ENCODE results near the gene DKC1.
A peak's percentile ranks its signal among the peaks of the same experiment; 100 is the strongest.

DKC1 gene

DNA sequence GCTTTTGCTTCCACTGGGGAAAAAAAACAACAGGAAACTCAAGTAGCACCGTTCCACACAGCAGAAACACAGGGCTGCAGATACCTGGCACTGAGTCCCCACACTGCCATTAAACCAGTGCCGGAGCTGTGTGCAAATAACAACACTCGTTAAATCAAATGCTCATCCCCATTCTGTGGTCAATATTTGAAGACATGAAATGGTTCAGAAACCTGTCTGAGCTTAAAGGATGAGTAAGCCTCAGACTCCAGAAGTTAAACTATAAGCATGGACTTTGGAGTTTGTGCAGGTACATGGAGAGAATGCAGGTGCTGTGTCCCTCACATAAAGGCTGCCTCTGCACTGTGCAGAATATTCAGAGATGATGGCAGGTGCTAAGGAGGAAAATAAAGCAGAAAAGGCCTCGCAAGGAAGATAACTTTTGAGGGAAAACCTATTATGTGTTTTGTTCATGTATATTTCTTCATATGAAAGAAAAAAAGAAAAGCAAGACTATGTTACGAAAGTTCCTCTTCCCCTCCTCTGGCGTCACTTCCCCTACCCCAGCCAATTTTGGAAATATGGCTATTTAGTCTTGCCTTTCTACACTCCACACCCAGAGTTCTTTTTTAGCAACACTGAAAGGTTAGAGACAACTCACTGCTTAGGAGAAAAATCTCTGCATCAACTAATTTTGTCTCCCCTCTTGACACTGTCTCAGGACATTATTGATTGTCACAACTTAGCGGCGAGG lies 38.0 kb downstream of the DKC1 start:
- Histone ChIP-seq H3K9ac (ENCODE audit: low read length) (no peak overlapping the region), H3K27me3 (ENCODE audit: control insufficient read depth, insufficient read depth, low read length) (peaks cover 9% of the 10 kb centered on the region), H3K4me1 (ENCODE audit: control insufficient read depth, insufficient read depth, low read length) (peaks cover 18% of the 10 kb centered on the region), H3K36me3 (ENCODE audit: control insufficient read depth, insufficient read depth, low read length) (no peaks in the 10 kb centered on the region), H3K4me3 (ENCODE audit: low read length) (no peak overlapping the region), H3K9me3 (ENCODE audit: control insufficient read depth, low read length) (no peaks in the 10 kb centered on the region)

DNA sequence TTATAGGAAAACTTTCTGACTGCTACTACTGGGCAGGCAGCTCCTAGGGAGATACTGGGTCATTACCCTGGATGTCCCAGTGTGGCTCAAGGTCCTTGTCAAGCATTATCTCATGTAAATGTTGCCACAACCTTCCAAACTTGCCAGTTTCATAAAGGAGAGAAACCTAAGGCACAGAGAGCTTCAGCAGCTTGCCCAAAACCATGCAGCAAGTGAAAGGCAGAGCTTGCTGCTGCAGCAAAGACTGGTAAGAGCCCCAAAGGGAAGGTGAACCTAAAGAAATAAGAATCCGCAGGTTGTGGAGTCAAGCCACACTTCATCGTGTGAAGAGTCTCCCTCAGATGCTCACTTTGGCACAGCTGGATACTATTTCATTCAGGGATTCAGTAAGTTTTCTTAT lies 40.3 kb downstream of the DKC1 start:
- H3K4me3 ChIP-seq (ENCODE audit: low read length): no peak overlapping the region
- no peak overlapping the region for H3K9ac ChIP-seq (ENCODE audit: low read length)
- H3K4me1 ChIP-seq (ENCODE audit: control insufficient read depth, insufficient read depth, low read length): peaks cover 18% of the 10 kb centered on the region

DNA sequence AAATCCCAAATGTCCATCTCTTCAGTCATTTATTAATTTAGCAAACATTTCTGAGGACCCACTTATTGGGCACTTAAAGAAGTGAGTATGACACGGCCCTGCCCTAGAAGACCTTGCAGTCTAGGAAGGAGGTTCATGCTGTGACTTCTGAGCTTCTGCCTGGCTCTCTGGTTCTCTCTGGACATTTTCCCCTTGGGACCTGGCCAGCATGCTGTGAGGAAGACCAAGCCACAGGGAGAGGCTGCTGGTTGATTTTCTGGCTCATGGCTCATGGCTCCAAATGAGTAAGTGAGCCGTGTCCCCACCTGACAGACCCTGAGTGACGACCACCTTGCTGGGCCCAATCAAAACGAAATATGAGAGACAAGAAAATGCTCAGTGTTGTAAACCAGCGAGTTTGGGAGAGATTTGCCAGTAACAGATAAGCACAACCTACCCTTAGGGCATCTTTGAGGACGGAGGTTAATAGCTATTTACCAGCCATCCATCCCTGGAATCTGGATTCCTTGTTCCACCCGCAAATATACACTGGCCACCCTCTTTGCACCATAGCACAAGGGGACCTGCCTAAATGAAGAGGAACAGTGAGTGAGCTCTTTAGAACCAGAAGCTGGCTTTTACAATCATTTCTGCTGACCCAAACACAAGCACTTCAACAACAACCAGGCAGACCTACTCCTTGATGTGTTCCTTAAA lies 41.7 kb downstream of the DKC1 start:
- H3K9ac ChIP-seq (ENCODE audit: low read length): peak overlapping the region; percentile 25
- peaks cover 9% of the 10 kb centered on the region for H3K27me3 ChIP-seq (ENCODE audit: control insufficient read depth, insufficient read depth, low read length)

More for the DNA sequence above, 40.3 kb downstream of the DKC1 start:
- Histone ChIP-seq H3K27me3 (ENCODE audit: control insufficient read depth, insufficient read depth, low read length) (peaks cover 9% of the 10 kb centered on the region), H3K9me3 (ENCODE audit: control insufficient read depth, low read length) (no peaks in the 10 kb centered on the region), H3K36me3 (ENCODE audit: control insufficient read depth, insufficient read depth, low read length) (no peaks in the 10 kb centered on the region)

DNA sequence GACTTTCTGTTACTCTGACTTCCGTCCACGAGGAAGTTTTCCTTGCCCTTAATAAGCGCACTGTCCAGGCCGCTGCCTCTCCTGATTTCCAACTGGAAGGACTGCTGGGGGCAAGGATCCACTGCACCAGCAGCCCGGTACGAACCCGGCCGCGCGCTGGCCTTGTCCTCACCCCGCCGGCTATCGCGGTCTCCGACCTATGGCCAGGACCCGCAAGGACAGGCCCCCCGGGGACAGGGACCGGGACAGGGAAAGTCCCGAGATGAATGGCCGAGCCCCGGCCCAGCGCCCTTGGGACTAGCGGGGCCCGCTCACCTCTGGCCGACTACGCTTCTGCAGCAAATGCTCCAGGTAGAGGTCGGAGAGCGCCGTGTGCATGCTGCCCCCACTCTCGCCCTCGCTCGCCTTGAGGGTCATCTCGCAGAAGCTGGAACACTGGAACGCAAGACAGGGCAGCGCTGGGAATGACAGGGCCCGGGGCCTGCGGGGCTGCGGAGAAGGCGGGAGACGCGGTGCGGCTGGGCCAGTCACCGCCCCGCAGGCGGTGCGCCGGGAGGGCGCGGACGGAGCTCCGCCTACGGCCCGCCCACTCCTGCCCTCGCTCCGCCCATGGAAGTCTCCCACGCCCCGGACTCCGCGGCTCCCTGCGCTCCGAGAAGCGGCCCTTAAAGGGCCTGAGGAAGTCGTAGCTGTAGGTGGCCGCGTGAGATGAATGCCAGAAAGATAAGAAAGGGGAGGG lies 42.5 kb downstream of the DKC1 start, which contains the start of gene MPP1:
TSS of gene MPP1 (minus strand) at position 529 of the 739 bp plus-strand sequence. CDS start at position 417, 112 bp downstream.
- Histone ChIP-seq H3K4me3 (ENCODE audit: low read length) (peak within 1 kb of the TSS; percentile 19), H3K9ac (ENCODE audit: low read length) (peak within 1 kb of the TSS; percentile 25), H3K4me1 (ENCODE audit: control insufficient read depth, insufficient read depth, low read length) (peaks cover 5% of the 10 kb centered on the region), H3K9me3 (ENCODE audit: control insufficient read depth, low read length) (no peaks in the 10 kb centered on the region), H3K36me3 (ENCODE audit: control insufficient read depth, insufficient read depth, low read length) (no peaks in the 10 kb centered on the region), H3K27me3 (ENCODE audit: control insufficient read depth, insufficient read depth, low read length) (peaks cover 9% of the 10 kb centered on the region)

More for the DNA sequence above, 41.7 kb downstream of the DKC1 start:
- peak overlapping the region; percentile 19 for H3K4me3 ChIP-seq (ENCODE audit: low read length)
- H3K4me1 ChIP-seq (ENCODE audit: control insufficient read depth, insufficient read depth, low read length): peaks cover 12% of the 10 kb centered on the region
- H3K9me3 ChIP-seq (ENCODE audit: control insufficient read depth, low read length): no peaks in the 10 kb centered on the region
- H3K36me3 ChIP-seq (ENCODE audit: control insufficient read depth, insufficient read depth, low read length): no peaks in the 10 kb centered on the region

DNA sequence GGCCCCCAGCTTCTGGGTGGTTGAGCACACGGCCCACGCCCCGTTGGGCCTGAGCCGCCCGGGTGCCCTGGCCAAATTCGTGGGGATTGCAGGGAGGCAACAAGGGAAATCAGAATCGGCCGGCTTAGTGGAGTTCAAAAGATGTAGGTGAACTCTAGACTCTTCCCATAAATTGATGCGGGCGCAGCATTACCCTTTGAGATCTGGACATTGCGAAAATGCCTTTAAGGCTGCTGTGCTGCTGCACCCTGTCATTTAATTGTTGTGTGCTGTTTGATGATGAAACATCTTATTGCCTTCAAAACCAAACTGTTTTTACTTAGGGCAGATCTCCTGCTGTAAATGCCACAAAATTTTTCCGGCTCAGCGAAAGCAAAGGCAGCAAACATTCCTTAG lies 43.0 kb downstream of the DKC1 start:
- Histone ChIP-seq H3K9ac (ENCODE audit: low read length) (peak overlapping the region; percentile 22), H3K36me3 (ENCODE audit: control insufficient read depth, insufficient read depth, low read length) (no peaks in the 10 kb centered on the region), H3K4me1 (ENCODE audit: control insufficient read depth, insufficient read depth, low read length) (no peaks in the 10 kb centered on the region), H3K27me3 (ENCODE audit: control insufficient read depth, insufficient read depth, low read length) (peaks cover 9% of the 10 kb centered on the region), H3K4me3 (ENCODE audit: low read length) (no peak overlapping the region), H3K9me3 (ENCODE audit: control insufficient read depth, low read length) (no peaks in the 10 kb centered on the region)

DNA sequence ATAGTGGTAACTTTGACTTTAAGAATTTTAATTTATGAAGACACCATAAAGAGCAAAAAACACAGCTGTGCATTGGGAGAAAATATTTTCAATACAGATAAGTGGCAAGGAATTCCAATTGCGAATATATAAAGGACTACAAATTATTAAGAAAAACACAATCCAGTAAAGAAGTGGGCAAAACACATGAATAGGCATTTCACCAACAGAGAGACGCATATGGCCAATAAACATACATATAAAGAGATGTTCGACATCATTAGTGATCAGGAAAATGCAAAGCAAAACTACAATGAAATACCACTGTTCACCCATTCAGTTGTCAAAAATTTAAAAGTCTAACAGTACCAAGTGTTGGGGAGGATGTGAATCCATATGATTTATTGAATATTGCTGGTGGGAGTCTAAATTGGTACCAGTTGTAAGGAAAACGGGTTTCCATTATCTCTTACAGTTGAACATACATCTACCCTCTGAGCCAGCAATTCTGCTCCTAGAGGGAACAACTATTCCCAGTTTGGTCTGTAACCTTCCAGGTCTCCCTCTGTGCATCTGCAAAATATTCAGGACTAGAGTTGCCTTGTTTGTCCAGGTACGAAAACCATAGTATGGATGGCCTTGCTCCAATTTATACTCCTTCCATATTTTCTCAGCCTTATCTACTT lies 44.3 kb downstream of the DKC1 start:
- no peaks in the 10 kb centered on the region for H3K36me3 ChIP-seq (ENCODE audit: control insufficient read depth, insufficient read depth, low read length)
- H3K4me1 ChIP-seq (ENCODE audit: control insufficient read depth, insufficient read depth, low read length): no peaks in the 10 kb centered on the region
- no peak overlapping the region for H3K4me3 ChIP-seq (ENCODE audit: low read length)
- peaks cover 9% of the 10 kb centered on the region for H3K27me3 ChIP-seq (ENCODE audit: control insufficient read depth, insufficient read depth, low read length)
- H3K9ac ChIP-seq (ENCODE audit: low read length): no peak overlapping the region
- no peaks in the 10 kb centered on the region for H3K9me3 ChIP-seq (ENCODE audit: control insufficient read depth, low read length)

DNA sequence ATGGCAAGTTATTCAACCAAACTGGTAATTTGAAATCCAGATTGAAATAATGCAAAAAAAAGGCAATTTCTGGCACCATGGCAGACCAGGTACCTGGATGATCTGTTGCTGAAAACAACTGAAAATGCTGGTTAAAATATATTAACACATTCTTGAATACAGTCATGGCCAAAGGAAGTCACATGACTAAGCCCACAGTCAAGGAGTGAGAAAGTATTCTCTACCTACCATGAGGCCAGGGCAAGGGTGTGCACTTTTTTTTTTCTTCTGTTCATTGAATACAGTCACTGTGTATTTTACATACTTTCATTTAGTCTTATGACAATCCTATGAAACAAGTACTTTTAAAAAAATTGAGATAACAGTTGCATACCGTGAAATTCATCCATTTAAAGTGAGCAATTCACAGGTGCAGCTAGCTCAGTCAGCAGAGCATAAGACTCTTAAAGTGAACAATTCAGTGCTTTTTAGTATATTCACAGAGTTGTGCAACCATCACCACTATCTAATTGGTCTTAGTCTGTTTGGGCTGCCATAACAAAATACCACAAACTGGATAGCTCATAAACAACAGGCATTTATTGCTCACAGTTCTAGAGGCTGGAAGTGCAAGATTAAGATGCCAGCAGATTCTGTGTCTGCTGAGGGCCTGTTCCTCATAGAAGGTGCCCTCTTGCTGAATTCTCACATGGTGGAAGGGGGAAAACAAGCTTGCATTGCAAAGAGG lies 47.4 kb downstream of the DKC1 start:
- no peaks in the 10 kb centered on the region for H3K36me3 ChIP-seq (ENCODE audit: control insufficient read depth, insufficient read depth, low read length)
- no peaks in the 10 kb centered on the region for H3K9me3 ChIP-seq (ENCODE audit: control insufficient read depth, low read length)
- H3K4me3 ChIP-seq (ENCODE audit: low read length): no peak overlapping the region
- no peaks in the 10 kb centered on the region for H3K4me1 ChIP-seq (ENCODE audit: control insufficient read depth, insufficient read depth, low read length)
- no peak overlapping the region for H3K9ac ChIP-seq (ENCODE audit: low read length)
- H3K27me3 ChIP-seq (ENCODE audit: control insufficient read depth, insufficient read depth, low read length): peaks cover 3% of the 10 kb centered on the region

DNA sequence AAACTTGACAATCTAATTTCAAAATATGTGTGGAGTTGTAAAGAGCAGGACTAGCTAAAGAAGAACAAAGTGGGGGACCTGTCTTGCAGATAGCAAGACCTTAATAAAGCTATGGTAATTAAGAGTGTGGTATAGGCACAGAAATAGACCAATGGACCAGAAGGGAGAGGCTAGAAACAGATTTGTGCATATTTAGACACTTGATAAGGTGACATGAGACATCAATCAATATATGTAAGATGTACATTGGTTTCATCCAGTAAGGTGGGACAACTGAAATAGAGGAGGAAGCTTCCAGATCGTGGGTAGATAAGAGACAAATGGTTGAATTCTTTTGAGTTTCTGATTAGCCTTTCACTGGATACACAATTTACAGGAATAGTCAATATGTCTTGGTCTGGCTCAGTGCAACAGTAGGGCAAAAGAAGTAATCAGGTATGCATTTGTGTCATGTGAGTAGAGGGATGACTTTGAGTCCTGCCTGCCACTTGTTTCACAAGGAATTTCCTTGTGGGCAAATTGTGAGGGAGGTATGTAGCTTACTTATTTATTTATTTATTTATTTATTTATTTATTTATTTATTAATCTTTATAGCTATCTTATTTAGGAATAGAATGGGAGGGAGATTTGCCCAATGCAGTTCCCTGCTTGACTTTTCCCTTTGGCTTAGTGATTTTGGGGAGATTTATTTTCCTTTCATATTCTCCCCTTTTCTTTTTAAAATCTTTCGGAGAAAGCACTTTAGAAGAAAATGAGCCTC lies 49.9 kb downstream of the DKC1 start:
- H3K9ac ChIP-seq (ENCODE audit: low read length): no peak overlapping the region
- no peaks in the 10 kb centered on the region for H3K36me3 ChIP-seq (ENCODE audit: control insufficient read depth, insufficient read depth, low read length)
- H3K9me3 ChIP-seq (ENCODE audit: control insufficient read depth, low read length): no peaks in the 10 kb centered on the region
- H3K4me3 ChIP-seq (ENCODE audit: low read length): no peak overlapping the region
- no peaks in the 10 kb centered on the region for H3K4me1 ChIP-seq (ENCODE audit: control insufficient read depth, insufficient read depth, low read length)
- peaks cover 3% of the 10 kb centered on the region for H3K27me3 ChIP-seq (ENCODE audit: control insufficient read depth, insufficient read depth, low read length)

DNA sequence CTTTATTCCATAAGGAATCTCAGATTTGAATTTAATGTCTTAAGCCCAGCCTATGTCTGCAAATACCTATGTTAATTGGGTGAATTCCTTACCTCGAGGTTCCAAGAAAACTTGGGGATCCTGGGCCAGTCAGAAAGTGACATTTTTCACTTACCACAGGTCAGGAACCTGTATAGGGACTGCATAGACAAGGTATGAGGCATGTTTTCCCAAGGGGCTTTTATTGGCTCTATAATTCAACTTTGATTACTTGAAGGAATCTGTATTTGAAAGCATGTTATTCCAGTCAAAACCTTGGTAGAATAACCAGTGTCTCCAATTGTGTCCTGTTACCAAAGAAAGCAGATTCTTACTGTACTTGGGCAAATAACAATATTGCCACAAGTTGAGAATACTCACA lies 51.1 kb downstream of the DKC1 start:
- H3K4me3 ChIP-seq (ENCODE audit: low read length): no peak overlapping the region
- H3K36me3 ChIP-seq (ENCODE audit: control insufficient read depth, insufficient read depth, low read length): no peaks in the 10 kb centered on the region
- H3K27me3 ChIP-seq (ENCODE audit: control insufficient read depth, insufficient read depth, low read length): peaks cover 3% of the 10 kb centered on the region
- H3K9ac ChIP-seq (ENCODE audit: low read length): no peak overlapping the region
- no peaks in the 10 kb centered on the region for H3K9me3 ChIP-seq (ENCODE audit: control insufficient read depth, low read length)
- H3K4me1 ChIP-seq (ENCODE audit: control insufficient read depth, insufficient read depth, low read length): no peaks in the 10 kb centered on the region

DNA sequence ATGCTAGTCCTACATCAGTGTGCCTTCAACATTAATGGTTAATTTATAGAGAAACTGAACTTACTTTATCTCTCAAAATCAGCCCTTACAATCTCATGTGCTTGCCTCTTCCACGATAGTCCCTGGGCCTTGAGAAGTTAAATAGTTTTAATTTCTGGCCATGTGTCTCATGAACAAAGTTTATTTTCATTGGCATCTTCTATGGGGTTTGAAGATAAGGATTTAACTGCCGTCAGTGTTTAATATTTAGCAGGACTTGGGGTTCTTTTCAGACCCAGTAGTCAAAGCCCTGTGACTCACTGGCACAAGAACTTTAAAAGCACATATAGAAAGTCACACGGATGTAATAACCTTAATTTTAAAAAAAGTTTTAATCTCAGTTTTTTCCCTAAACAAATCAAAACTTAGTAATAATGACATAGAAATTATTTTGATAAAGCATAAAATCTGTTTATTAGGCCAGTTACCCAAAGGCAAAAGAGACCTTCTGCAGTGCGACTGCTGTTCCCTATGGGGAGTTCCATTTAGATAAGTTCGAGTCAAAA lies 52.7 kb downstream of the DKC1 start:
- no peaks in the 10 kb centered on the region for H3K36me3 ChIP-seq (ENCODE audit: control insufficient read depth, insufficient read depth, low read length)
- H3K9me3 ChIP-seq (ENCODE audit: control insufficient read depth, low read length): no peaks in the 10 kb centered on the region
- no peak overlapping the region for H3K9ac ChIP-seq (ENCODE audit: low read length)
- no peak overlapping the region for H3K4me3 ChIP-seq (ENCODE audit: low read length)
- H3K4me1 ChIP-seq (ENCODE audit: control insufficient read depth, insufficient read depth, low read length): no peaks in the 10 kb centered on the region
- H3K27me3 ChIP-seq (ENCODE audit: control insufficient read depth, insufficient read depth, low read length): peaks cover 3% of the 10 kb centered on the region

All from mucosa of stomach (tissue), 1 donor.